ENCODE results near the gene LIN7B. TPM values are rescaled to one million over a fixed set of nuclear protein-coding genes. Genes with fewer than 3 reads are reported as not detected.

Gene LIN7B
- total and polyA plus RNA-seq, 2 of the 13 experiments (the other 11 are each of a cell fraction or from before 2014, with no cell fraction given): 5.3 to 7.6 TPM

DNA sequence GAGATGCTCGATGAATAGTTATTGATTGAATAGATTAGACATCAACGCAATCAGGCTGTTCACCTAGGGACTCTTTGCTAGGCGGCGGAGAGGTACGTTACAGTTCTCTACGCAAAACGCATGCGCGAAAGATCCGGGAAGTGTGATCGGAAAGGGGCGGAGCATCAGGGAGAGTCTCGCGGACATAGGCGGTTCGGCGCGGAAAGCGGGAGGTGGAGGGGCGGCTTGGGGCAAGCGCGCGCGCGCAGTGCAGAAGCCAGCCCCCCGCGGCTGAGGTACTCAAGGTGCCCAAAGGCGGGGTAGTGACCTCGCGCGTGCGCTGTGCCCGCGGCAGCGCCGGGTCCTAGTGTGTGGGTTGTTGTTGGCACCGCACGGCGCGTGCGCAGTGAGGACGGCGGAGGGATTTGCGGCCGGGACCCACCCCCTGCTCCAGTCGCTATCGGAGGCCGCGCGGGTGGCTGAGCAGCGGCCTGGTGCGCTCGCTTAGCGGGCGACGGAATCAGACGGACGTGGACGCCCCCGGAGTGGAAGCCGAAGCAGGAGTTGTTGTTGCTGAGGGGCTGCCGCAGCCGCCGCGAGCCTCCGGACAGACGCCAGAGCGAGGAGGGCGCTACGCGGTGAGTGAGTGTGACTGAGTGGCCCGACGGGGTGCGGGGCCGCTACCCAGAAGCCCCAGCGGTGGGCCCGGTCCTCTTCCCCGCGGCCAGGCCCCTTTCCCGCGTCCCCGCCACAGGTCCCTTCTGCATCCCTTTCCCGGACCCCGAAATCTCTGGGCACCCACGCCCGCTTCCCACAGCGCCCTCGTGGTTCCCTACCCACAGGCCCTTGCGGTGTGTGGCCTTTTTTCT is 28.9 kb upstream of the LIN7B start, which contains the start of gene SNRNP70 (continued):
- TF ChIP-seq PTBP1 (IDR thresholded peaks at IDR 0.05; ENCODE audit: low read depth, low read length, poor library complexity, severe bottlenecking) (no peak), ZFX (CRISPR knock-in tag; IDR thresholded peaks at IDR 0.05; ENCODE audit: low read depth) (peak; percentile 100), ZNF619 (CRISPR knock-in tag; IDR thresholded peaks at IDR 0.05) (no peak)
- TF ChIP-seq, protein P1, sequence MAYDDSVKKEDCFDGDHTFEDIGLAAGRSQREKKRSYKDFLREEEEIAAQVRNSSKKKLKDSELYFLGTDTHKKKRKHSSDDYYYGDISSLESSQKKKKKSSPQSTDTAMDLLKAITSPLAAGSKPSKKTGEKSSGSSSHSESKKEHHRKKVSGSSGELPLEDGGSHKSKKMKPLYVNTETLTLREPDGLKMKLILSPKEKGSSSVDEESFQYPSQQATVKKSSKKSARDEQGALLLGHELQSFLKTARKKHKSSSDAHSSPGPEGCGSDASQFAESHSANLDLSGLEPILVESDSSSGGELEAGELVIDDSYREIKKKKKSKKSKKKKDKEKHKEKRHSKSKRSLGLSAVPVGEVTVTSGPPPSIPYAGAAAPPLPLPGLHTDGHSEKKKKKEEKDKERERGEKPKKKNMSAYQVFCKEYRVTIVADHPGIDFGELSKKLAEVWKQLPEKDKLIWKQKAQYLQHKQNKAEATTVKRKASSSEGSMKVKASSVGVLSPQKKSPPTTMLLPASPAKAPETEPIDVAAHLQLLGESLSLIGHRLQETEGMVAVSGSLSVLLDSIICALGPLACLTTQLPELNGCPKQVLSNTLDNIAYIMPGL (CRISPR knock-in tag; IDR thresholded peaks at IDR 0.05; ENCODE audit: borderline replicate concordance in 1 of 2, low read depth in 1 of 2): peak; percentile 90 to 91
- TF ChIP-seq, protein P2, sequence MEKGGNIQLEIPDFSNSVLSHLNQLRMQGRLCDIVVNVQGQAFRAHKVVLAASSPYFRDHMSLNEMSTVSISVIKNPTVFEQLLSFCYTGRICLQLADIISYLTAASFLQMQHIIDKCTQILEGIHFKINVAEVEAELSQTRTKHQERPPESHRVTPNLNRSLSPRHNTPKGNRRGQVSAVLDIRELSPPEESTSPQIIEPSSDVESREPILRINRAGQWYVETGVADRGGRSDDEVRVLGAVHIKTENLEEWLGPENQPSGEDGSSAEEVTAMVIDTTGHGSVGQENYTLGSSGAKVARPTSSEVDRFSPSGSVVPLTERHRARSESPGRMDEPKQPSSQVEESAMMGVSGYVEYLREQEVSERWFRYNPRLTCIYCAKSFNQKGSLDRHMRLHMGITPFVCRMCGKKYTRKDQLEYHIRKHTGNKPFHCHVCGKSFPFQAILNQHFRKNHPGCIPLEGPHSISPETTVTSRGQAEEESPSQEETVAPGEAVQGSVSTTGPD (CRISPR knock-in tag; IDR thresholded peaks at IDR 0.05): no peak

DNA sequence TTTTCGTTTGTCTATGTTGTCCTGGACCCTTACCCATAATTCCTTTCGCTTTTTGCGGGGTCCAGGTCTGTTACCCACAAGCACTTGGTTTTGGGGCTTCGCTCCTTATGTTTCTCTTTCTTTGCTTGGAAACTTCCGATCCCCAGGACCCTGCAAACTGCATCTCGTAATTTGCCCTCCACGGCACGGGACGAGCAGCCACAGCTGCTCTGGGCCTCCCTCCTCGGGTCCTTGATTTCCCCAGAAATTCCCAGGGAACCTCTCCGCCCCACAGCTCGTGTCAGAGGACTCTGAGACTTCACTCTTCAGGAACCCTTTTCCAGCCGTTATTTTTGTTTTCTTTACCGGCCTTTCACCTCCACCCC is 28.3 kb upstream of the LIN7B start:
- ATAC-seq (no peak; the same call in 2 of the 3 replicates), DNase-seq (ENCODE audit: low spot score) (no peak), FAIRE-seq (no peak)
- Histone ChIP-seq H3K27ac (ENCODE audit: extremely low read length, insufficient read depth, low read length) (peak overlapping the region; percentile 94), H3K9ac (ENCODE audit: insufficient read depth, low read depth, low read length) (peak overlapping the region; percentile 99), H2AFZ (ENCODE audit: low read length) (no peak overlapping the region), H3K27me3 (ENCODE audit: control insufficient read depth in 1 of 2, insufficient read depth in 2 of 2, low read length in 2 of 2) (no peaks in the 10 kb centered on the region; a peak in 1 of 5 replicates), H3K36me3 (replicated peaks in 1 of 2; ENCODE audit: control insufficient read depth in 1 of 2, insufficient read depth in 2 of 2, low read length in 2 of 2) (peaks cover 18 to 27% of the 10 kb centered on the region in 2 experiments), H3K4me1 (ENCODE audit: insufficient read depth, low read length) (peaks cover 45% of the 10 kb centered on the region), H3K9me3 (ENCODE audit: low read length) (no peaks in the 10 kb centered on the region; the same call in 1 of the 2 replicates), H3K4me3 (replicated peaks in 1 of 3; ENCODE audit: insufficient read depth in 1 of 3, low read depth in 2 of 3, low read length in 3 of 3) (peak overlapping the region; percentile 91 to 97 (median 93)), H4K20me1 (ENCODE audit: insufficient read depth, low read length) (peaks cover 38% of the 10 kb centered on the region), H3K4me2 (ENCODE audit: low read depth, low read length) (peak overlapping the region; percentile 99), H3K79me2 (ENCODE audit: insufficient read depth, low read length) (peaks cover 47% of the 10 kb centered on the region)
- CTCF ChIA-PET (ENCODE audit: low intra/inter-chr PET ratio, low total read pairs): no interaction called here
- intact Hi-C loops (cut with micrococcal nuclease; ENCODE audit: unreplicated experiment): no loop called here
- BruUV-seq (replicated peaks): no TSS peak
- WGBS (ENCODE audit: low lambda C conversion rate): under 1% methylated on average over 14 of the region's 14 CpGs
- in situ Hi-C loops (cut with HindIII; ENCODE audit: extremely low pct_ligation_motif_present, low pct_unique_long_range_greater_than_20kb): no loop called here
- POLR2A ChIA-PET: interaction anchor here (1.1 kb wide), 1 partner anchor 28 kb away, joined by 4 read pairs; no protein-coding TSS in a partner anchor
- no peak for TF ChIP-seq PAF1 (CRISPR knock-in tag; IDR thresholded peaks at IDR 0.05)
- TF ChIP-seq TSC22D2 (CRISPR knock-in tag; IDR thresholded peaks at IDR 0.05; ENCODE audit: borderline replicate concordance): no peak
- TF ChIP-seq ATAD3A (CRISPR knock-in tag; IDR thresholded peaks at IDR 0.05): no peak
- no peak for TF ChIP-seq ONECUT2 (CRISPR knock-in tag; IDR thresholded peaks at IDR 0.05)
- TF ChIP-seq, protein P3, sequence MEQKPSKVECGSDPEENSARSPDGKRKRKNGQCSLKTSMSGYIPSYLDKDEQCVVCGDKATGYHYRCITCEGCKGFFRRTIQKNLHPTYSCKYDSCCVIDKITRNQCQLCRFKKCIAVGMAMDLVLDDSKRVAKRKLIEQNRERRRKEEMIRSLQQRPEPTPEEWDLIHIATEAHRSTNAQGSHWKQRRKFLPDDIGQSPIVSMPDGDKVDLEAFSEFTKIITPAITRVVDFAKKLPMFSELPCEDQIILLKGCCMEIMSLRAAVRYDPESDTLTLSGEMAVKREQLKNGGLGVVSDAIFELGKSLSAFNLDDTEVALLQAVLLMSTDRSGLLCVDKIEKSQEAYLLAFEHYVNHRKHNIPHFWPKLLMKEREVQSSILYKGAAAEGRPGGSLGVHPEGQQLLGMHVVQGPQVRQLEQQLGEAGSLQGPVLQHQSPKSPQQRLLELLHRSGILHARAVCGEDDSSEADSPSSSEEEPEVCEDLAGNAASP (CRISPR knock-in tag; IDR thresholded peaks at IDR 0.05; ENCODE audit: borderline replicate concordance): no peak
- no peak for TF ChIP-seq EP300 (IDR thresholded peaks at IDR 0.05; ENCODE audit: low read depth in 2 of 2, low read length in 2 of 2)
- 0 out of 2 replicates have a peak, but pooled peaks have one; percentile 3 for TF ChIP-seq EP300 (CRISPR knock-in tag; IDR thresholded peaks at IDR 0.05; ENCODE audit: borderline replicate concordance)
- TF ChIP-seq, protein P4, sequence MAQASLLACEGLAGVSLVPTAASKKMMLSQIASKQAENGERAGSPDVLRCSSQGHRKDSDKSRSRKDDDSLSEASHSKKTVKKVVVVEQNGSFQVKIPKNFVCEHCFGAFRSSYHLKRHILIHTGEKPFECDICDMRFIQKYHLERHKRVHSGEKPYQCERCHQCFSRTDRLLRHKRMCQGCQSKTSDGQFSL (CRISPR knock-in tag; IDR thresholded peaks at IDR 0.05): no peak

All from HepG2 (cell line).